ENCODE data around the gene XRCC5.

XRCC5 gene

DNA sequence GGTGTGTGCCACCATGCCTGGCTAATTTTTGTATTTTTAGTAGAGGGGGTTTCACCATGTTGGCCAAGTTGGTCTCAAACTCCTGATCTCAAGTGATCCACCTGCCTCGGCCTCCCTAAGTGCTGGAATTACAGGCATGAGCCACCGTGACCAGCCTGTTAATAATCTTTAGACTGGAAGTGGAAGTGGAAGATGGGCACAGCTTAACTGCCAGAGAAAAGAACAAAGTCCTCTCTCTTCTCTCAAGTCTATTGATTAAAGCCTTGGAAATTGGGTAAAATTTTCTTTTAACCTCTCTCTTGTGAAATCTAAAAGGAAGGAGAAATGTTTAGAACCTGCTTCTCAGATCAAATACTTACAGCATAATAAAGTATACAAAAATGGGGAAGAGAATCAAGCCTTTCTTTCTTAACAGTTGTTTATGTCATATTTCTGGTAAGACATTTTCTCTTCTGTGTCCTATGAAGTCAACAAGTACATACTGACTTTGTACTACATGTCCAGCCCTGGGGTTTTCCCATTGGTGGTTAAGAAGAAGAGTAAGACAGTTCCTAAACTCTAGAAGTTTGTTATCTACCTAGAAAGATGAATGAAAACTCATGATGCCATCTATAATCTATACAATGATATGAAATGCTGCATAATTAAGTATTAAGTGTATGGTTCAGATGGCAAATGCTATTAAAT, 22.8 kb upstream of the XRCC5 start:
- DNase-seq = no peak

DNA sequence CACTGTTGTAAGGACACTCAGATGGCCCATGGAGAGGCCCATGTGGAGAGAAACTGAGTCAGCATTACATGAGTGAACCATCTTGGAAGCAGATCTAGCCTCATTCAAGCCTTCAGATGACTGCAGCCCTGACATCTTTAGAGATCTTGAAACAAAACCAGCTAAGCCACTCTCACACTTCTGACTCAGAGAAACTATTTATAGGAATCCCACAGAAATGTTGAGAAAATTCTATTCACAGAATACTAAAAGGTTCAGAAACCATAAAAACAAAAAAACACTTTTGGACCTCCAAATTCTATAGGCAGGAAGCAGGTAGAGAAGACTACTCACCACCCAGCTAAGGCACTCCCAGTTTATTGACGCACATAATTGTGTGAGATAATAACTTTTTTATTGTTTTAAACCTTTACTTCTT, 18.8 kb upstream of the XRCC5 start:
- DNase-seq = no peak

DNA sequence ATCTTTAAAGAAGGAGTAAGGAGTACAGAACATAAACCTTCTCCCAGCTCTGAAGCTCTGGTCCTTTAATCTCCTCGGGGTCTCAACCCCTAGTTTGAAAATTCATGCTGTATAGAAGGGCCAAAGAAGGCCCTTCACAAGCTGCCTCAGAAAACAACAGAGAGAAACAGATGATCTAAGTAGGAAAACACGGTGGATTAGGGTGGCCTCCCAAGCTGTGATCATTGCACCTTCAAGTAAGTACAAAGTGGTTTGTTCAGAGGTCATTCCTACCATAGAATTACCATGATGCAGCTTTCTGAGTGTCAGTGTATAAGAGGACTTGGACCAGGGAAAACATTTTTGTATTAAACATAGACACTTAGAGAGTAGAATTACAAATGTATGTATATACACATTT, 16.5 kb upstream of the XRCC5 start:
- DNase-seq = no peak

DNA sequence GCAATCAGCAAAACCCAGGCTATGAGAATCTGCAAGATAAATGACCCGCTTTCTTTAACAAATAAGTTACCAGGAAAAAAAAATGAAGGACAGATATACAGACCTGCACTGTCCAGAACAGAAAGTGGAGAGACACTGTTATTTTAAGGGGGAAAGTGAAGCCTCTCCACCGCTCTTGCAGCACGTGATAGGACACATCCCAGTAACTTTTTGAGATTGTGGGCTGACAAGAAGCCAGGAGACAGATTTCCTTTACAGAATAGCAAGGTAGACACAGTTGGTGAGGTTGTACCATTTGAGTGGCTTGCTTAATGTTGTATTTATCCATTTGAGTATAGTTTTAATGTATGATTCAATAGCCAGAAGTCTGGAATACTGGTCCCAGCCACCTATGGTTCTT, 14.4 kb upstream of the XRCC5 start:
- no peak for DNase-seq

DNA sequence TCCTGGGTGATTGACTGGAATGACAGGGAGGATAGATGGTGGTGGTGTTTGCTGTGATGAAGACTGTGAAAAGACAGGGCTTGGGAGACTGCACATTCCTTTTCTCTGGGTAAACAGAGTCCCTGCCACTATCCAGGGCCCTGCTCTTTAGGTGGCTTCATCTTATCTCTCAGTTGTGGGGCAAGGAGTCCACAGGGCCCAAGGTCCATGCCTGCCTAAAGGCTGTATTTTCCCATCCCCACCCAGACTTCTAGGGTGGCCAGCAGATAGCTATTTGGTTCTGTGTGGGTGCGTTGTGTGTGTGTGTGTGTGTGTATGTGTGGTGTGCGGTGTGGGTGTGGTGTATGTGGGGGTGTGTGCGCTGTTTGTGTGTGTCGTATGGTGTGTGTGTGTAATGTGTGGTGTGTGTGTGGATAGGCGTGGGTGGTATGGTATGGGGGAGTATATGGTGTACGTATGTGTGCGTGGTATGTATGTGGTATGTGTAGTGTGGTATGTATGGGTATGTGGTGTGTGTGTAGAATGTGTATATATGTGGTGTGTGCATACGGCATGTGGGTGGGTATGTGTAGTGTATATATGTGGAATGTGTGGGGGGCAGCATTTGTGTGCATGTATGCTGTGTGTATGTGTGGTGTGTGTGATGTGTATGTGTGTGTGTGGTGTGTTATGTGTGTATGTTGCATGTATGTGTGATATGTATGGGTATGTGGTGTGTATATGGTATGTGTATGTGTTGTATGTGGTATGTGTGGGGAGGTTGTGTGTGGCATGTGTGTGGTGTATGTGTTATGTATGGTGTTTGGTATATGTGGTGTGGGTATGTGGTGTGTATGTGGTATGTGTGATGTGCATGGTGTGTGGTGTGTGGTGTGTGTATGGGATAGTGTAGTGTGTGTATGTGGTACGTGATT, 10.5 kb upstream of the XRCC5 start:
- DNase-seq = no peak

DNA sequence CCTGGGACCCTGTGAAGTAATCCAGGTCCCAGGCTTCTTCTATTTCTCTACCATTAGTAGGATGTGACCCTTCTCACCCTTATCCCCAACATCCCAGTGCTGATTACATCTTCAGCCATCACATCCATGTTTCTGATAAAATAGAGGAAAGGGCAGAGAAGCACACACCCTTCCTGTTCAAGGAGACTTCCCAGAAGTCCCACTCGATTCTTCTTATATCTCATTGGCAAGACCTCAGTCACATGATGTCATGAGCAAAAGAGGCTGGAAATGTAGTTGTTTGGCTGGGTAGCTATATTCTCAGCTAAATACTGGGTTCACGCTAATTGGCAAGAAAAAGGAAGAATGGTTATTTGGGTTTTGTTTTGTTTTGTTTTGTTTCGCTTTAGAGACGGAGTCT, 8.0 kb upstream of the XRCC5 start:
- DNase-seq = no peak

DNA sequence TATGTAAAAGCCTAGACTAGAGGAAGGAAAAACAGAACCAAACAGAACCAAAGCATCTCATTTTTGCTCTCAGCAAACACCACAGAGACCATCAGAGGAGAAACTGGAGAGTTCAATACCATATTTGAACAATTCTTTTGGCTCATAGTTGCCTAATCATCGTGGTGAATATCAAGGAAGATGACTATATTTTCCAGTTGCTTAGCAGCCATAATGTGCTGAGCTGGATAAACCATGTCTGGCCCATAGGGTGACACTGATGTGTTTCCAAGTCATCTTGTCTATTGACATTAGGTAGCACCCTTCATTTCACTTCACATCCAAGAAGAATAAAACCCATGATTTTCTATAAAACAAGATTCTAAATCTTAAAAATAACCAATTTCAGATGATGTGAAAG, 5.9 kb upstream of the XRCC5 start:
- no peak for DNase-seq

DNA sequence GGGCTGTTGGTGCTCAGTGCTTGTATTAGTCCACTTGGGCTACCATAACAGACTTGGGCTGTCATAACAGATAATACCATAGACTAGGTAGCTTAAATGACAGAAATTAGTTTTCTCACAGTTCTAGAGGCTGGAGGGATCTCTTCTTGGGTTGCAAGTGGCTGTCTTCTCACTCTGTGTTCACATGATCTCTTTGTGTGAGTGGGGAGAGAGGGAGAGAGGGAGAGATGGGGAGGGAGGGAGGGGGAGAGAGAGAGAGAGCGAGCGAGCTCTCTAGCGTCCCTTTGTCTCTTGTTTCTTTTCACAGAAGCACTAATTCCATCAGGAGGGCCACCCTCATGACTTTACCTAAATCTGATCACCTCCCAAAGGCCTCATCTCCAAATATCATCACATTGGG, 4.5 kb upstream of the XRCC5 start:
- no peak for DNase-seq

DNA sequence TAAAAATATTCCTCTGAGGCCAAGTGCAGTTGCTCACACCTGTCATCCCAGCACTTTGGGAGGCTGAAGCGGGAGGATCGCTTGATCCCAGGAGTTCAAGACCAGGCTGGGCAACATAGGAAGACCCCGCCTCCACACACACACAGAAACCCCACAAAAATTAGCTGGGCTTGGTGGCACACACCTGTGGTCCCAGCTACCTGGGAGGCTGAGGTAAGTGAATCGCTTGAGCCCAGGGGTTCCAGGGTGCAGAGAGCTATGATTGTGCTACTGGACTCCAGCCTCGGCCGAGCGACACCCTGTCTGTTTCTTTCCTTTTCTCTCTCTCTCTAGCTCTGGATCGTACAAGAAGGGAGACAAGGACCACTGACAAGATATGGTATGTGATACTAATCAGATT, 1.8 kb upstream of the XRCC5 start:
- no peak for DNase-seq

DNA sequence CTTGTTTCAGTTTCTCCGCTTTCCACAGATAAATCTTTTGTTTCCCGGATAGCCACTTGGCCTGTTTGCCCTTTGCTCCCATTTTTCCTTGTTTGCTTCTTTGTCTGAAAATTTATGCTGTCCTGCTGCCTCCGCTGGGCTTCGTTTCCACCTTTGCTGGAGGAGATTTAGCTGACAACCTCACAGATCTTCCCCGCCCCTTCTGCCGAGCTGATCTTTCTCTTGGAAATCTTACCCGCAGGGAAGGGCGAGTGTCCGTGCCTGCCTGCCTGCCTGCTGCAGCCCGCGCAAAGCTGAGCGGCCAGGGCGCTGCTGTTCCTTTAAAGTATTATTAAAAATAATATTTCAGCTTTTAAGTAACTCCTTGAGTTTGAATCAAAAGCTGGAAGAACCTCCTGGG, 1.4 kb upstream of the XRCC5 start:
- no peak for DNase-seq

DNA sequence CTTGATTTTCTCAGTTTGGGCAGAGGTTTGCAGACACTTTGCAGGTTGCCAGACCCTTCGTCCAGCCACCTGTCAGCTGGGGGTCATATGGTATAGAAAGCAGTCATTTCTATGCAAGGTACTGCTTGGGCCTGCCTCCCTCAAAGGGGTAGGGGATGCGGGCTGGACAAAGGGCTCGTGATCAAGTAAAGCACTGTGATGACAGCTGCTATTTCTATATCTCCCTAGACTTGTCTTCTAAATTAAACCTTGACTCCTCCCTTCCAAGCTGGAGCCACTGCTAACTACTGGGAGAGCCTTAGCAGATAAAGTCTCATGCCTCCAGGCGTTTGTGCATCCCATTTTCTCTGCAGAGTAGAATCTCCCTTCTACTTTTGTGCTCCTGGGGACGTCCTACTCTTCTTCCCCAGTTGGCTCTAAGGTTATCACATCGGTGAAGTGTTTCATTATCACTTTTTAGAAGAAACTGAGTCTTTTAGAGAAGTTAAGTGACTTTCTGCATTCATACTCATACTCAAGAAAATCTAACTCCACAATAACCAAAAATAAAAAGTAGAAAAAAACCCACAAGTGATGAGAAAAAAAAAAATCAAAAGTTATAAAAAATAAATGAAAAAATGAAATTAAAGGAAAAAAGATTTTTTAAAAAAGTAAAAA, 710 bp upstream of the XRCC5 start:
- DNase-seq = no peak

DNA sequence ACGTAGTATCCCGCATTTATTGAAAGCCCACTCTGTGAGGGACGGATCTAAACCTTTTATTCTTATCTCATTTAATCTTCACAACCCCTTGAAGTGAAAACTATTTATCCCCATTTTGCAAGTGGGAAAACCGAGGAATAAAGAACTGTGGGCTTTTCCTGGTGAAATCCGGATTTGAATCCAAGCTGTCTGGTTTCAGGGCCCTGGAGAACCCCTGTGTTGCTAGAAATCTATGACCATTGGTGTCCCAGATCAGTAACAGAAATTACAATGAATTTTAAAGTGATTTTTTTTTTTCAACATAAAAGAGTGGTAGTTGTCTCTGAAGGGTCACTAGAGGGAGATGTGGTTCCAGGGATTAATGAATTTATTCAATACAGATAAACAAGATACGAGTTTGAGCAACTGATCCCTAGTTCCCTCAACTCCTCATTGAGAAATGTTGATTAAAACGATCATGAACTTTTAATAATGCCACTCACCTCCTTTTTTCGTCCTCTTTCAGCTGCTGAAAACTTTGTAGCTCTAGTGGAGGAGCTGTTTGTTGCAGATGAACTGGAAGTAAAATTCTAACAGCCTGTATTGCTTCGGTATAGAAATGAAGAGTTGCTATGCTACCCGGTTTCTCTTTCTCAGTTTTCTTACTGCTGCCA, 940 bp downstream of the XRCC5 start:
- no peak for DNase-seq

DNA sequence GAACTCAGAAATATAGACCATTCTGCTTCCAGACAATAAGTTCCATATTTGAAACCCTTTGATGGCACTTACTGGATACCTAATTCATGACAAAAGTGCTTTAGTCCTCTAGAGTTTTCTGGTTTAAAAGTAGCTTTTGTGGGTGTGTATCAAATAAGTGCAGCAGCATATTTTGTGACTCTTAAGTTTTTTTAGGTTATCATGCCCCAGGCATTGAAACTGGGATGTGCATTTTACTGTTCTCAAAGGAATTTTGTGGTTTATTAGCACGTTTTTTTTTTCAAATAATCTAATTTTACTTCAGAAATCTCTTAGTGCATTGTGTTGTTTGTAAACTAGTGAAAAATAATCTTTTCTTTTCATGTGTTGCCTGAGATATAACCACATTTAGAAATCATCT, 1.5 kb downstream of the XRCC5 start:
- DNase-seq = no peak

DNA sequence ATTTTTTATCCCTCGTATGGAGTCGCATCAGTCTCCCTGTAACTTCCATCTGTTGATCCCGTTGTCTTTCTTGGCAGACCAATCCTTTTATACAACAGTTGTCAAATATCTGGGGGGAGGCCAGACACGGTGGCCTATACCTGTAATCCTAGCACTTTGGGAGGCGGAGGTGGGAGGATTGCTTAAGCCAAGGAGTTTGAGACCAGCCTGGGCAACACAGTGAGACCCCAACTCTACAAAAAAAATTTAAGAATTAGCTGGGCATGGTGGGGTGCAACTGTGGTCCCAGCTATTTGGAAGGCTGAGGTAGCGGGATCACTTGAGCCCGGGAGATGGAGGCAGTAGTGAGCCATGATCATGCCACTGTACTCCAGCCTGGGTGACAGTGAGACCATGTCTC, 2.0 kb downstream of the XRCC5 start:
- no peak for DNase-seq

DNA sequence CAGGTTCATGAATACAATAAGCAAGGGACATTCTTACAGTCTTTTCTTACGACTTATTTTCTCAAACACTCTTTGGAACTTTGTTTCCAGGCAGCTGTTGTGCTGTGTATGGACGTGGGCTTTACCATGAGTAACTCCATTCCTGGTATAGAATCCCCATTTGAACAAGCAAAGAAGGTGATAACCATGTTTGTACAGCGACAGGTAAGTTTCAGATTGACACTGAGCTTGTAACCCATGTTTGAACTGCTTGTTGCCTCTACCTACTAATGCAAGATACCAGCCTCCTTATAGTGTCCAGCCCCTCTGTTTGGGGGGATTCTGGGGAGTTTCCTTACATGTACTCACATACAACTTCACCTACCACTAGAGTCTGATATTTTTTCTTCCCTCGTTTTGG, 3.8 kb downstream of the XRCC5 start:
- DNase-seq = no peak

DNA sequence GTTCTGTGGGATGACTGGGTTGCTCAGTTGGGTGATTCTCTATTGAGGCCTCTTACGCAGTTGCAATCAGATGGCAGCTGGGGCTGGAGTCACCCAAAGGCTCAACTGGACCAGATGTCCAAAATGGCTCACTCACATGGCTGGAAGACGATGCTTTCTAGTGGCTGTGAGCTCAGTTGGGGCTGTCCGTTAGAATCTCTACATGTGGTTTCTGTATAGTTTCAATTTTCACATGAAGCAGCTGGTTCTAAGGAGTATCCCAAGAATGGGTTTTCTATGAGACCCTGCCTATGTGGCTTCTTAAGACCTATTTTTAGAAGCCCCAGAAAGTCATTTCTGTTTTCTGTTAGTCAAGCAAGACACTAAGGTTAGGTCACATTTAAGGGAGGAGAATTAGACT, 4.4 kb downstream of the XRCC5 start:
- DNase-seq = no peak

DNA sequence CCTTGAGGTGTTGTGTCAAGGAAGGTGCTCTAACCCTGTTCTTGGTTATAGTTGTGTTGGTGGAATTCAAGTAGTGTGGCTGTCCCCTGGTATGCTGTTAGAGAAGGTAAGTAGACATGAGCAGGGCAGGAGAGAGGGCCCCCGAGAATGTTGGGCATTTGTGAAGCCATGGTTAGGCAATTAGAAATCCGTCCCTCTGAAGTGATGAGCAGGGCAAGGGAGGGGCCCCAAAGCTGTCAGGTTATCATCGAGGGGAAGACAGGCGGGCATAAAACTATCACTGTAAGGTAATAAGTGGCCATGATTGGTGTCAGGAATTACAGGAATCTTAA, 5.2 kb downstream of the XRCC5 start:
- DNase-seq = no peak

DNA sequence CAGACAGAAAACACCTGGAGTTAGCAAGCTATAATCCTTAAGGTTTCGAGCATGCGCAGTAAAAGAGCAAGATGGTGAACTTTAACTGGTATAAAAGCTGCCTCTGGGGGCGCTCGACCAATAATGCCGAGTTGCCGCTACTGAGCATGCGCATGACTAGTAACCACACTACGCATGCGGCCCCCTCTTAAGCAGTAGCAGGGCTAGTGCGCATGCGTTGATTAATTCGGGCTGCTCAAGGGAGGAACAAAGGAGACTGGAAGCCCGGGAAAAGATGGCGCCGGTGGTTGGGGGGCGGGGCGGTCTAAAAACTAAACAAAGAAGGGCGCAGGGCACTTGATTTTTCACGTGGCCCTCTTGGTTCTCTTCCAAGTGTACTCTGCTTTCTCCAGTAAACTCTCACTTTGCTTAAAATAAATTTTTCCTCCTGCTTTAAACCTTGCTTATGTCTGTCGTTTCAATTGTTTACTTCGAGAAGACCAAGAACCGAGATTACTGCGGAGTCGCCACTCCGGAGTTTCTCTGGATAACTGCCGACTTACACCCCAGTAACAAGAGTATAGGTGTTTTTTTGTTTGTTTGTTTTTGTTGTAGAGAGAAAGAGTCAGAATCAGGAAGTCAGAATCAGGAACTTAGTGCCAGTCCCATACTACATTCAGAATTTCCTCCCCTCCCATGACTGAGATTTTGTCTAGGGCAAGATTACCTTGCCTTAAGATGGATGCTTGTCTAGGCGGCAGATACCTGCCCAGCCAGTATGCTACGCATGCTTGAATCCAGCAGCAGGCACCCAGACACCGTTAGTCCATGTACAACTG, 5.8 kb downstream of the XRCC5 start:
- DNase-seq = peak; percentile 96 to 99

DNA sequence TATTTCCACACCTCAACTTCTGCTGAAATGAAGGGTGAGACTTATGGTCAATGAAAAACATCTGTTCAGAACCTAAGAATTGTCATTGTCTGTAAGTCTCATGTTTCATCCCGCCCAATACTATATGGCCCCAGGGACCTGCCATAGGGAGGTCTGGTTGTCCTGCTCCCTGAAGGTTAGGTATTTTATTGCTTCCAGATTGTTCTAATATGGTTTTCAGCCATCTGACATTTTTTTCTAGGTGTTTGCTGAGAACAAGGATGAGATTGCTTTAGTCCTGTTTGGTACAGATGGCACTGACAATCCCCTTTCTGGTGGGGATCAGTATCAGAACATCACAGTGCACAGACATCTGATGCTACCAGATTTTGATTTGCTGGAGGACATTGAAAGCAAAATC, 7.3 kb downstream of the XRCC5 start:
- DNase-seq = no peak

DNA sequence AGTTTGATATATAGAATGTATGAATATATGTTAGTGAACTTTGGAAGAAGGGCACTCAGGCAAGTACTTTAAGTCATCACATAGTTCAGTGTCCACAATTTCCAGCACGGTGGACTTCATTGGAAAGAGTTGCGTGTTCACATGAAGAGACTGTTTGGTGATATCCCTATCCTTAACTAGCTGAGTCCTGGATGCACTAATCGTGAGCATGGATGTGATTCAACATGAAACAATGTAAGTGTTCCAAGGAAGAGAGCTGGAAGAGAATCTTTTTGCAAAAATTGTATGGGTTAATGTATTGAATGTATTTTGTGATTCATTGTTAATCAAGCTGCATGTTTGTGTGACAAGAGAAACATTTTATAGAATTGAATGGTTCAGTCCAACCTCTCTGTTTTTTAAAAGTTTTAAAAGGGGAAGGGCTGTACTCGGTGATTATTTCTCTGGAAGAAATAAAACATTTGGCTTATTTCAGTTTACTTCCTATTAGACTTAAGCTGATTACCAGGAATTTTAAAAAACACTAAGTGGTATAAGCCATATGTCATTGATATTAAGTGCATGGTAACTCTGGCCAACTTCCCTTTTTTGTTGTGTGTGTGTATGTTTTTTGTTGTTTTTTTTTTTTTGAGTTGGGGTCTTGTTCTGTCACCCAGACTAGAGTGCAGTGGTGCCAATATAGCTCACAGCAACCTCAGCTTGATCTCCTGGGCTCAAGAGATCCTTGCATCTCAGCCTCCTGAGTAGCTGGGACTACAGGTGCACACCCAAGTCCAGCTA, 8.6 kb downstream of the XRCC5 start:
- DNase-seq = no peak

DNA sequence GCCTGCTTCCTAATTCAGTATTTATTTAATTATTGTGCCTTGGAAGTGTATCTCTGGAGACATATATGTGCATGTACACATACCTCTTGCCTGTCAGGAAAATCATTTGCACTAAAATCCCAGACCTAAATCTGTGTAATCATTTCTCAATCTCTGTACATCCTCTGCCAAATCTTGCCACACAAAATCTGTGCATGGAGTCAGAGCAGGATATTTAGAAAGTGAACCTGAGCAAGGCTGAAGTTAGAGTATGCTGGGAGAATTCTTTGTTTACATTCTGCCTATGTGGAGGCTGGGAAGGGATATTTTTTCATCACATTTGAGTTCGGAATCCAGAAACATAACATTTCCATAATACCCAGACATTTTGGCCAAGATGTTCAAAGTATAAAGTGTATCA, 9.3 kb downstream of the XRCC5 start:
- no peak for DNase-seq

DNA sequence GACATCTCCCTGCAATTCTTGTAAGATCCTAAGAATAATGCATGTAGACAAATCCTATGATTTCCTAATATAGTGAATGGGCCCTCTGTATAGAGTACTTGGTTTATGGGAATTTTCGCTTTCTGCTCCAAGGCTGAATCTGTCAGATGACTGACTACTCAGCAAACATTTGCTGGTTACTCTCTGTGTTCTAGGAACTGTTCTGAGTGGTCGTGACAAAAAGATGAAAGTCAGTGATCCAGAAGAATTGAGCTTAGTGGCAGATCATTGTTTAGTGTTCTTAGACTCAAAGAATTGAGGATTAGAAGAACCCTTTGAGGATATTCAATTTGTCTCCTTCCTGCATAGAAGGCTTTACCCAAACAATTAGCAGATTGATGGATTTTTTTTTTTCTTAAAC, 10.0 kb downstream of the XRCC5 start:
- no peak for DNase-seq

Measured in NCI-H1930 (cell line).